Measurements from ENCODE around the gene C5.

The C5 gene

GRCh38 chr9:120941046-120941770 is 108.9 kb downstream of the C5 start:
- no peak for DNase-seq (ENCODE audit: low read depth in 2 of 2)

- DNase-seq (ENCODE audit: low read depth in 2 of 2): no peak
Observed at GRCh38 chr9:120940573-120940972, 109.5 kb downstream of the C5 start.

- DNase-seq (ENCODE audit: low read depth in 2 of 2): no peak
Observed at GRCh38 chr9:120938851-120939250, 111.2 kb downstream of the C5 start.

GRCh38 chr9:120937596-120937995 is 112.5 kb downstream of the C5 start:
- DNase-seq (ENCODE audit: low read depth in 2 of 2): no peak

- no peak for DNase-seq (ENCODE audit: low read depth in 2 of 2)
Observed at GRCh38 chr9:120937127-120937526, 112.9 kb downstream of the C5 start.

GRCh38 chr9:120936764-120937122 is 113.3 kb downstream of the C5 start:
- no peak for DNase-seq (ENCODE audit: low read depth in 2 of 2)

- DNase-seq (ENCODE audit: low read depth in 2 of 2): peak; percentile 80 to 85
Observed at GRCh38 chr9:120936011-120936763, 113.9 kb downstream of the C5 start.

- DNase-seq (ENCODE audit: low read depth in 2 of 2): no peak
Observed at GRCh38 chr9:120935383-120935857, 114.7 kb downstream of the C5 start.

- no peak for DNase-seq (ENCODE audit: low read depth in 2 of 2)
Observed at GRCh38 chr9:120934281-120934680, 115.8 kb downstream of the C5 start.

- no peak for DNase-seq (ENCODE audit: low read depth in 2 of 2)
Observed at GRCh38 chr9:120933310-120934055, 116.6 kb downstream of the C5 start.

GRCh38 chr9:120932086-120932823 is 117.8 kb downstream of the C5 start:
- DNase-seq (ENCODE audit: low read depth in 2 of 2): no peak

GRCh38 chr9:120931231-120932085 is 118.6 kb downstream of the C5 start:
- DNase-seq (ENCODE audit: low read depth in 2 of 2): peak; percentile 68 to 72

GRCh38 chr9:120929229-120929791 is 120.8 kb downstream of the C5 start:
- DNase-seq (ENCODE audit: low read depth in 2 of 2): no peak

GRCh38 chr9:120928483-120929228 is 121.4 kb downstream of the C5 start:
- DNase-seq (ENCODE audit: low read depth in 2 of 2): peak in 1 of 2 donors; percentile 78

- no peak for DNase-seq (ENCODE audit: low read depth in 2 of 2)
Observed at GRCh38 chr9:120928015-120928482, 122.0 kb downstream of the C5 start.

- DNase-seq (ENCODE audit: low read depth in 2 of 2): no peak
Observed at GRCh38 chr9:120927269-120928014, 122.6 kb downstream of the C5 start.

- DNase-seq (ENCODE audit: low read depth in 2 of 2): no peak
Observed at GRCh38 chr9:120926397-120926928, 123.6 kb downstream of the C5 start, which contains the start of gene TRAF1. Gene TRAF1, minus strand, starts transcription at chr9:120926796. Its CDS starts 721 bp downstream, at chr9:120926075.
